ENCODE measurements around the gene RBBP8.

DNA sequence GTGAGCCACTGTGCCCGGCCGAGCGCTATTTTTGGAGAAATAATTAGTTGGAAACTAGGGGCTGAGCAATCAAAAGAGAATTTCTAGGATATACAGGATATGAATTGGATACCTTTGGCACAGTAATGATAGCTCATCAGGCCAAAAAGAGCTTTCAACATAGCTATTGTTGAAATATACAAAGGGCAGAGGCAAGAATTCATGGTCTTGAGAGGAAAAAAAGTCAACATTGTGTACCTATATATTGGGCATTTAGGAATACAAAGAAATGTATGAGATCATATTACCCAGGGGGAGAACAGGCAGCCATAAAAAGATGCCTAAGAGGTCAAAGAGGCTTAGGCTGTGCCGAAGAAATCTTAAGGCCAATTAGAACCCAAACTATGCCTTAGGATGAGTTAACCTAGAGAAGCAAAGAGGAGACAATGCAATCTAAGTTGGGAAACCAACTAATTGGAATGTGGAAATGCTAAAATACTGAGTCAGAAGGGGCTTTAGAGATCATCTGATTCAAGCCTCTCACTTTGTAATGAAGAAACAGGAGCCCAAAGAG, 99.0 kb downstream of the RBBP8 start:
- TF ChIP-seq EP300 (IDR thresholded peaks at IDR 0.05; ENCODE audit: borderline replicate concordance) (no peak), RAD21 (IDR thresholded peaks at IDR 0.05; ENCODE audit: low read depth) (no peak), EGR1 (IDR thresholded peaks at IDR 0.05) (no peak)
